Small intestine (tissue), 7 donors: ENCODE measurements around the gene DDX17. TPM values are rescaled to one million over a fixed set of nuclear protein-coding genes. Genes with fewer than 3 reads are reported as not detected.

Source experiments
- DNase-seq, 2 donors: peaks; one replicate each; pipeline versions ENCODE4 v3.0.0 to v3.0.0-alpha.2; 2013
- FAIRE-seq: peaks from 2 replicates; lab custom pipeline; 2012; peaks lifted over from hg19 to GRCh38; lab: Jason Lieb, UNC
- H3K27ac ChIP-seq, 3 donors: one replicate each; pipeline ENCODE4 v1.5.1; 2013; ENCODE audit warnings: low read length in 2 of 3, mild to moderate bottlenecking in 2 of 3, control low read depth in 1 of 3, inconsistent platforms in 1 of 3, low read depth in 1 of 3, moderate library complexity in 1 of 3
- H3K27me3 ChIP-seq, 3 donors: one replicate each; pipeline ENCODE4 v1.6.1; 2013; ENCODE audit warnings: low read length in 3 of 3, inconsistent platforms in 1 of 3; ENCODE audit not compliant: control insufficient read depth in 3 of 3, insufficient read depth in 3 of 3
- H3K36me3 ChIP-seq, 3 donors: one replicate each; pipeline ENCODE4 v1.6.1; 2013; ENCODE audit warnings: low read length in 3 of 3, inconsistent platforms in 1 of 3, low read depth in 1 of 3, mild to moderate bottlenecking in 1 of 3, moderate library complexity in 1 of 3; ENCODE audit not compliant: control insufficient read depth in 3 of 3, insufficient read depth in 2 of 3
- H3K4me1 ChIP-seq, 3 donors: one replicate each; pipeline ENCODE4 v1.6.1; 2013; ENCODE audit warnings: low read length in 2 of 3, inconsistent platforms in 1 of 3, low read depth in 1 of 3, mild to moderate bottlenecking in 1 of 3, moderate library complexity in 1 of 3; ENCODE audit not compliant: control insufficient read depth in 3 of 3, insufficient read depth in 2 of 3
- H3K4me3 ChIP-seq, 3 donors: one replicate each; pipeline ENCODE4 v1.5.1; 2013; ENCODE audit warnings: low read length in 3 of 3, control low read depth in 1 of 3, inconsistent platforms in 1 of 3, low read depth in 1 of 3, mild to moderate bottlenecking in 1 of 3, moderate library complexity in 1 of 3
- H3K9me3 ChIP-seq, 2 donors: one replicate each; pipeline ENCODE4 v1.6.1; 2013; ENCODE audit warnings: low read depth in 1 of 2, low read length in 1 of 2; ENCODE audit not compliant: control insufficient read depth in 2 of 2, insufficient read depth in 1 of 2
- WGBS, 3 donors: extraction: QIAGEN DNeasy Blood & Tissue Kit; methylation state at CpG; one replicate each; pipeline ENCODE4 v1.1.7; 2013; 5-methylcytosine and 5-hydroxymethylcytosine counted together
- polyA plus RNA-seq, 4 donors: library from polyadenylated mRNA; stranded (reverse) in 3 of 4; unstranded in 1 of 4; fragments of 200-250 nt in 3 of 4; fragments of 120-200 nt in 1 of 4; gene quantifications; one replicate each; pipeline versions ENCODE4 v1.2.1 to v1.2.3, GENCODE V29; 2013
- donor health status: healthy with polysubstance abuse.
- donor health status: control.
- donor health status: control.
- donor health status: Bipolar disorder and iron deficiency.
- donor health status: healthy.

Gene DDX17
- polyA plus RNA-seq, 4 donors = 72.4 to 477 (median 104) TPM

DNA sequence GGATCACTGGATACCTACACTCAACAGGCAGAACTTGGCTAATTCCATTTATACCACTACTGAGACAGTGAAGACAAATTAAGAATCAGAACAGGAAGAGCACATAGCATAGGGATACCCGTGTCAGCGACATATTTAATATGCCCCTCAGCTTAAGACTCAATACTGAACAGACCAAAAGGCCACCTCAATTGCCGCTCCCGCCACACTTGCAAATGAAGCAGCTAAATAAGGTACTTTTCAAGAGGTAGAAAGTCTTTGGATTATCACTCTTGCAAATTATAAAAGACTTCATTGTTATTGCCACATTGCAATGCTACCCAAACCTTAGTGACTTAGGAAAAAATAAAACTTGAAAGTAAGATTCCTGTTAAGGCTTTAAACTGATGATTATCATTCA lies 3.1 kb downstream of the DDX17 start:
- Histone ChIP-seq H3K4me3 (peak overlapping the region; percentile 13 to 35 (median 22)), H3K27me3 (no peaks in the 10 kb centered on the region), H3K36me3 (peaks cover 8 to 28% (median 11%) of the 10 kb centered on the region in 3 donors), H3K27ac (no peak overlapping the region), H3K4me1 (peaks cover 0 to 10% (median 3%) of the 10 kb centered on the region in 3 donors), H3K9me3 (peaks cover 0 to 9% of the 10 kb centered on the region in 2 donors)
- FAIRE-seq = no peak
- 22 to 50% (median 49%) methylated on average over 4 of the region's 4 CpGs for WGBS, 3 donors
- no peak for DNase-seq

DNA sequence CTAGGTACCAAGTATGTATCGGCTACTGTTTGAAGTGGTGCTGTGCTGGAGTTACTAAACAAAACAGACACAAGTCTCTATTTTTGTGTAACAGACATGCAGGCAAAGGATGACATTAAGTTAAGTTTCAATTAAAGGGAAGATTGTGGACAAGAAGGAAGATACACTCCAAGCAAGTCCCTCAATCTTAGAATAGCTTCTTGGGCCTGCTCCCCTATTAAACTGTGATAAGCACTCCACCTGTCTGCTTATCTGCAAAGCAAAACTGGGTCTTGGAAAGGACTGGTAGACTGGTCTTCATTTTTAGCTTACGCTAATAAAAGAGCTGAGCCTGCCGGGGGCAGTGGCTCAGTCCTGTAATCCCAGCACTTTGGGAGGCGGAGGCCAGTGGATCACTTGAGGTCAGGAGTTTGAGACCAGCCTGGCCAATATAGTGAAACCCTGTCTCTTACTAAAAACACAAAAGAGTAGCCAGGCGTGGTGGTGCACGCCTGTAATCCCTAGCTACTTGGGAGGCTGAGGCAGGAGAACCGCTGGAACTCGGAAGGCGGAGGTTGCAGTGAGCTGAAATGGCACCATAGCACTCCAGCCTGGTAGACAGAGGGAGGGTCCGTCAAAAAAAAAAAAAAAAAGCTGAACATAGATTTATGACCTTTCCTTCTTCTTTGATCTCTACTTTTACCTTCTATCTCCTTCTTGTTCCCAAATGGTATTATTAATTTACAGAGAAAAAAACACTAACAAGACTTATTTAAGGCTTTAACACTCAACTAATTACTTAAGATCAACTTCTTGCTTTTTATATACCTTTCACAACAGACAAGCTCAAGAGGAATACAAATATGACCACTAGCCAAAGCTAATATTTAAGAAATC lies 4.1 kb downstream of the DDX17 start:
- peaks cover 13 to 34% (median 17%) of the 10 kb centered on the region in 3 donors for H3K36me3 ChIP-seq
- no peak overlapping the region for H3K27ac ChIP-seq
- WGBS, 3 donors = 82 to 86% (median 83%) methylated on average over 10 of the region's 10 CpGs
- FAIRE-seq (no peak), DNase-seq (no peak)
- H3K4me1 ChIP-seq = peaks cover 0 to 8% (median 3%) of the 10 kb centered on the region in 3 donors
- peaks cover 0 to 3% of the 10 kb centered on the region in 2 donors for H3K9me3 ChIP-seq
- no peaks in the 10 kb centered on the region for H3K27me3 ChIP-seq
- peak overlapping the region in 1 of 3 donors; percentile 1 for H3K4me3 ChIP-seq

DNA sequence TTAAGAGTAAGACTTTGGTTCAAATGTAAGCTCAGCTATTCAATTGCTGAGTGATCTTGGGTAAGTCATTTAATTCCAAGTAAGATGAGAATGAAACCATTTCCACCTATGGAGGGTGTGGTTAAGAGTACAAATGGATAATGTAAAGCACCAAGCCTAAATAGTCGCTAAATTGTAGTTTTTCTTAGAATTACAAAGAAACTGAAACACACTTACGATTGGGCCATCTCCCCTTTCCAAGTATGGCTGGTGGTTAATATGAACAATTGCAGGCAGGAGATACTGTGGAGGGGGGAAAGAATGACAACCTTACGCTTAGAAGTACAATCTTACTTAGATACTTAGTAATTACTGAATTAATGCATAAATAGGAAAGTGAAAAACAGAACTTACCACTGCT lies 8.2 kb downstream of the DDX17 start:
- Histone ChIP-seq H3K4me1 (peaks cover 0 to 6% (median 0%) of the 10 kb centered on the region in 3 donors), H3K36me3 (peaks cover 24 to 57% (median 45%) of the 10 kb centered on the region in 3 donors), H3K9me3 (no peaks in the 10 kb centered on the region), H3K4me3 (no peak overlapping the region), H3K27me3 (no peaks in the 10 kb centered on the region), H3K27ac (no peak overlapping the region)
- WGBS, 3 donors = 75 to 83% (median 75%) methylated on average over 3 of the region's 3 CpGs
- DNase-seq = no peak
- FAIRE-seq = no peak

DNA sequence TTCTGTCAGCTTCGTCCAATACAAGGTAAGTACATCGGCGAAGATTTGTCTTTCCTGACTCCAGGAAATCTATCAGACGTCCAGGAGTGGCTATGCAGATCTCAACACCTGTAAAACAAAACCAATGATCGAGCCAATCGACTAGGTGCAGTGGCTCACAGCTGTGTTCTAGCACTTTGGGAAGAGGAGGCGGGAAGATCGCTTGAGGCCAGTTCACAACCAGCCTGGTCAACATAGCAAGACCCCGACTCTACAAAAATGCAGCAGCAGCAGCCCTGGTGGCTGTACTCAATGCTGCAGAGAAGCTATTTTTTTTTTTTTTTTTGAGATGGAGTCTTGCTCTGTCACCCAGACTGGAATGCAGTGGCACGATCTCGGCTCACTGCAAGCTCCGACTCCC lies 11.2 kb downstream of the DDX17 start:
- WGBS, 3 donors = 89 to 95% (median 93%) methylated on average over 12 of the region's 12 CpGs
- Histone ChIP-seq H3K4me1 (peaks cover 0 to 8% (median 0%) of the 10 kb centered on the region in 3 donors), H3K4me3 (no peak overlapping the region), H3K27me3 (no peaks in the 10 kb centered on the region), H3K36me3 (peaks cover 24 to 62% (median 38%) of the 10 kb centered on the region in 3 donors), H3K27ac (no peak overlapping the region), H3K9me3 (no peaks in the 10 kb centered on the region)
- DNase-seq (no peak), FAIRE-seq (no peak)

DNA sequence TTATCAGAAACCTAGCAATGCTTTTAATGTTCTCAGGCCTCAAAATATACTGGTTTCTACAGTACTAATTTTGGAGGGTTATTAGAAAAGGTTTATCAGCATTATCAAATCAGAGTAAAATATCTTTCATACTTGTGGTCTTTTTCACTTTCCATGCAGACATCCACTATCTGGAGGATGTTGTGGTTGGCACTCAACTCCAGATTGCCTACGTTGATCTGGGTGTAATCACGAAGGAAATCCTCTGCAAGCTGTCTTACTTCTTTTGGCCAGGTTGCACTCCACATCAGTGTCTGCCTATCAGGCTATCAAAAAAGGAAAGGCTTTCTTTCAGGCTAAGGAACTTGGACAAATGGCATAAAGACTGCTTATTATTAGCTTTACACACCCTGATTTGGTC lies 11.6 kb downstream of the DDX17 start:
- Histone ChIP-seq H3K27ac (no peak overlapping the region), H3K9me3 (no peaks in the 10 kb centered on the region), H3K4me1 (peaks cover 0 to 8% (median 0%) of the 10 kb centered on the region in 3 donors), H3K36me3 (peaks cover 28 to 63% (median 43%) of the 10 kb centered on the region in 3 donors), H3K4me3 (no peak overlapping the region), H3K27me3 (no peaks in the 10 kb centered on the region)
- FAIRE-seq (no peak), DNase-seq (no peak)
- WGBS, 3 donors = 52 to 78% (median 57%) methylated on average over 2 of the region's 2 CpGs

DNA sequence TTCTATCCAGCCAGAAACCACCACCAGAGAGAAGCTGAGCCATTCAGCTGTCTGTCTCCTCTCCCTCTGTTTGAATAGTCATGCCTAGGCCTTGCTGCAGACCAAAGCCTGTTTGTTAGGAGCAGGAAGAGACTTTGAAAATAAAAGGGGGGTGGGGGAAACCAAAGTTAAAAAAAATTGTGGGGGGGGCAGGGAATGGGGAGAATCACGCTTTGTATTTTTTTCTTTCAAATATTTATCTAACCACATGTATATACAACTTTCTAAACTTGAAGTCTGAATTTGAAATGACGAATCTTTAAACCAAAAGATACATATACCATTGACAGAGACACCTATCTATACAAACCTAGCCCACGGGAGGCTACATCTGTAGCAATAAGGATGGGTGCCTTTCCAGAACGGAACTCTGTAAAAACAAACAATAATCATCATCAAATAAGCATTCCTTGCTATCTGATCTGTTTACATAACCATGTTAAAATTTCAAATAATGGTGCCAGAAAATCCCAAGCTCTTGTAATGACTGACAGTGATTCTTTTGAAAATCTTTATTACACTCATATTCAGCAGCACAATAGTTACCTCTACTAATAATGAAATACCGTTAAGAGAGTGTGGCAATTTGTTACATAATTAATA lies 14.3 kb downstream of the DDX17 start:
- H3K4me3 ChIP-seq = no peak overlapping the region
- H3K9me3 ChIP-seq = no peaks in the 10 kb centered on the region
- WGBS, 3 donors = 56 to 63% (median 59%) methylated on average over 5 of the region's 5 CpGs
- FAIRE-seq (no peak), DNase-seq (no peak)
- H3K27me3 ChIP-seq = no peaks in the 10 kb centered on the region
- peaks cover 24 to 64% (median 45%) of the 10 kb centered on the region in 3 donors for H3K36me3 ChIP-seq
- H3K4me1 ChIP-seq = peaks cover 0 to 8% (median 0%) of the 10 kb centered on the region in 3 donors
- peak overlapping the region in 1 of 3 donors; percentile 6 for H3K27ac ChIP-seq

DNA sequence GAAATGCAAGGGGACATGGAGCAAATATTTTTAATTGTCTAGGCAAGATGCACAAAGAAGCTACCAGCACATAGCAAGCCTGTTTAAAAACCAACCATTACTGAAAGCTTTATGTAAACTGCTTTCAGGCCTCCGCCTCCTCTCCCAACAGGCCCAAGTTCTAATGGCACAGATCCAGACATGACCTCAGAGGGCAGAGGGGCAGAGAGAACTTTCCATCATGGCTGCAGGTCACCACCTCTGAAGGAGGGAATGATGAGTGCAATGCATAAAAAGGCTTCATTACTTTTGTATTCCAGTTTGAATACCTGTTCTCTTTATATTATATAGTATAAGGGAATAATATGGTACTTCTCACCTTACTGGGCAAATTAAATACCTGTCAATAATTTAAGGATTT lies 15.2 kb downstream of the DDX17 start:
- WGBS, 3 donors = 35 to 63% (median 41%) methylated on average over 1 of the region's 1 CpG
- DNase-seq (peak; percentile 80 to 93), FAIRE-seq (no peak)
- no peak overlapping the region for H3K4me3 ChIP-seq
- no peaks in the 10 kb centered on the region for H3K9me3 ChIP-seq
- H3K27ac ChIP-seq = peak overlapping the region; percentile 15 to 45 (median 27)
- no peaks in the 10 kb centered on the region for H3K27me3 ChIP-seq
- H3K36me3 ChIP-seq = peaks cover 25 to 65% (median 47%) of the 10 kb centered on the region in 3 donors
- peaks cover 0 to 8% (median 0%) of the 10 kb centered on the region in 3 donors for H3K4me1 ChIP-seq

DNA sequence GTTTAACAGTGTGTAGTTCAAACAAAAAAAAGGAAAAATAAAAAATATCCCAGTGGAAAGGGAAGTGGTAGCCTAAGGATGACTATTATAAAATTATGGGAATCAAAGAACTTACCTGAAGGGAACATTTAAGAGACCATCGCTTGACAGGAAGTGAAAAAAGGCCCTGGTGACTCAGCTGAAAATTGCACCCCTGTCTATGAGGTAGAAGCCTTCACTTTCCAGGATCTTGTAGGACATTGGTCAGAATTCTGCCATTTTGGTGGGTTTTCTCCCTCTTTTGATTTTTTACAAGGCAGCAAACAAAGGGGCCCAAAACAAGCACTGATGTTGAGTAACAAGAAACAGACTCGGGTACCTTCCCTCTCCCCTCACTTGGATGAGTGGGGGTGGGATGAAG lies 15.6 kb downstream of the DDX17 start:
- Histone ChIP-seq H3K36me3 (peaks cover 27 to 64% (median 49%) of the 10 kb centered on the region in 3 donors), H3K9me3 (no peaks in the 10 kb centered on the region), H3K27me3 (no peaks in the 10 kb centered on the region), H3K27ac (peak overlapping the region; percentile 15 to 45 (median 27)), H3K4me1 (peaks cover 0 to 8% (median 0%) of the 10 kb centered on the region in 3 donors), H3K4me3 (no peak overlapping the region)
- 35 to 56% (median 42%) methylated on average over 2 of the region's 2 CpGs for WGBS, 3 donors
- FAIRE-seq = no peak
- no peak for DNase-seq
